ENCODE measurements around the gene MEF2A.
A peak's percentile ranks its signal among the peaks of the same experiment; 100 is the strongest.

GRCh38 chr15:99565299-99566156, at the start of gene MEF2A:
- TF ChIP-seq CTCF (IDR thresholded peaks at IDR 0.05) (peak in 1 of 7 experiments; percentile 20), POLR2A (IDR thresholded peaks at IDR 0.05) (peak; percentile 80 to 90 (median 88))

Data from body of pancreas (tissue), 4 donors.